Gastrocnemius medialis (tissue), 4 donors: ENCODE results near the gene ZNF160. TPM values are rescaled to one million over a fixed set of nuclear protein-coding genes. Genes with fewer than 3 reads are reported as not detected.
A peak's percentile ranks its signal among the peaks of the same experiment; 100 is the strongest.

Experiments
- ATAC-seq, 2 donors: fragments of 150-250 bp; one replicate each; pipeline ENCODE4 v1.9.1; 2016
- DNase-seq, 2 donors: peaks; one replicate each; pipeline ENCODE4 v3.0.0-alpha.2; 2019
- H3K27ac ChIP-seq, 4 donors: fragments of 200-600 bp; sonication (generic); 1 replicate in 1 of 4; 2 replicates in 3 of 4; pipeline ENCODE4 v1.5.1; 2016 to 2018; ENCODE audit warnings: mild to moderate bottlenecking in 2 of 4, moderate library complexity in 1 of 4
- H3K27me3 ChIP-seq, 3 donors: fragments of 200-600 bp; sonication (generic) in 2 of 3; 1 replicate in 1 of 3; 2 replicates in 2 of 3; pipeline versions ENCODE4 v1.5.1 to v1.6.0; 2016 to 2019; ENCODE audit warnings: mild to moderate bottlenecking in 1 of 3, moderate library complexity in 1 of 3
- H3K36me3 ChIP-seq, 2 donors: fragments of 200-600 bp; sonication (generic) in 1 of 2; one replicate each; pipeline ENCODE4 v1.5.1; 2017 to 2018
- H3K4me1 ChIP-seq, 2 donors: fragments of 200-600 bp; sonication (generic) in 1 of 2; one replicate each; pipeline ENCODE4 v1.5.1; 2016 to 2017; ENCODE audit warnings: mild to moderate bottlenecking in 2 of 2
- H3K4me3 ChIP-seq, 4 donors: fragments of 200-600 bp; sonication (generic) in 3 of 4; 1 replicate in 1 of 4; 2 replicates in 3 of 4; pipeline ENCODE4 v1.5.1; 2016 to 2019; ENCODE audit warnings: mild to moderate bottlenecking in 2 of 4
- H3K9me3 ChIP-seq, 3 donors: fragments of 200-600 bp; sonication (generic) in 2 of 3; 1 replicate in 1 of 3; 2 replicates in 2 of 3; pipeline ENCODE4 v1.5.1; 2016 to 2019
- POLR2A ChIP-seq, 2 donors: fragments of 450-650 bp; IDR thresholded peaks; one replicate each; pipeline ENCODE4 v1.6.1; 2017; ENCODE audit warnings: antibody characterized with exemption in 2 of 2, mild to moderate bottlenecking in 2 of 2, moderate library complexity in 2 of 2
- in situ Hi-C, 4 donors: fragments of 200-750 bp; cut with MboI; loops; one replicate each; pipeline versions ENCODE4 v1.15.0 to v1.8.0; 2017; ENCODE audit warnings: low sequenced_read_pairs in 4 of 4
- intact Hi-C: fragments of 100-400 bp; cut with DNase I; formaldehyde crosslinking; loops from one replicate; pipeline ENCODE4 v1.15.1; 2023; ENCODE audit warnings: low total_unique reads
- total RNA-seq, 4 donors: library from RNA; depleted of rRNA; stranded (reverse); fragments of >200 nt; gene quantifications; one replicate each; pipeline versions ENCODE4 v1.1.0 to v1.2.3, GENCODE V29; 2016
- TF ChIP-seq, protein P1 (sequence below), 5 experiments: fragments of 450-650 bp in 3 of 5; fragments of 200-600 bp in 2 of 5; sonication (generic) in 2 of 5; IDR thresholded peaks in 4 of 5; conservative IDR thresholded peaks in 1 of 5; 1 replicate in 4 of 5; 2 replicates in 1 of 5; pipeline ENCODE4 v1.5.1; 2016 to 2019; ENCODE audit warnings: antibody characterized with exemption in 5 of 5, mild to moderate bottlenecking in 3 of 5, moderate library complexity in 3 of 5

The ZNF160 gene
- total RNA-seq, 4 donors from 2014 or later: 8.3 to 20.7 (median 11.9) TPM

DNA sequence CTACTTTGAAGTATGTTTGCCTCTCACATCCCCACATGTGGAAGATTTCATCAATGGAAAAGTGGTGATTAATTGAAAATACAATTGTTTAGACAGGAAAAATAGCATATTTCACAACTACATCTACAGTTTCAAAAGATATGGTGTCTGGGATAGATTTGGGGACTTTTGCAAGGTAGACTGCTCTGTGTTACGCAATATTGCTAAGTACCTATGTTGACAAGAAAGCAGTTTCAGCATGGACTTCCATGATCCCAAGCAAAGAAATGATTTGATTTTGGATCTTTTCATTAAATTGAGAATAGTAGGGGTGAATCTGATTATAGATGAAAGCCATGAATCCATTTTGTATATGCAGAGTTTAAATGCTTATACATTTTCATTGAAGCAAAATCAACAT is 10.5 kb downstream of the ZNF160 start:
- Histone ChIP-seq H3K4me3 (no peak overlapping the region), H3K27ac (no peak overlapping the region), H3K9me3 (no peaks in the 10 kb centered on the region), H3K36me3 (peaks cover 0 to 38% of the 10 kb centered on the region in 2 donors), H3K27me3 (no peaks in the 10 kb centered on the region), H3K4me1 (peaks cover 0 to 2% of the 10 kb centered on the region in 2 donors)
- intact Hi-C loops: no loop called here
- TF ChIP-seq POLR2A (IDR thresholded peaks at IDR 0.05): no peak
- TF ChIP-seq, protein P1, sequence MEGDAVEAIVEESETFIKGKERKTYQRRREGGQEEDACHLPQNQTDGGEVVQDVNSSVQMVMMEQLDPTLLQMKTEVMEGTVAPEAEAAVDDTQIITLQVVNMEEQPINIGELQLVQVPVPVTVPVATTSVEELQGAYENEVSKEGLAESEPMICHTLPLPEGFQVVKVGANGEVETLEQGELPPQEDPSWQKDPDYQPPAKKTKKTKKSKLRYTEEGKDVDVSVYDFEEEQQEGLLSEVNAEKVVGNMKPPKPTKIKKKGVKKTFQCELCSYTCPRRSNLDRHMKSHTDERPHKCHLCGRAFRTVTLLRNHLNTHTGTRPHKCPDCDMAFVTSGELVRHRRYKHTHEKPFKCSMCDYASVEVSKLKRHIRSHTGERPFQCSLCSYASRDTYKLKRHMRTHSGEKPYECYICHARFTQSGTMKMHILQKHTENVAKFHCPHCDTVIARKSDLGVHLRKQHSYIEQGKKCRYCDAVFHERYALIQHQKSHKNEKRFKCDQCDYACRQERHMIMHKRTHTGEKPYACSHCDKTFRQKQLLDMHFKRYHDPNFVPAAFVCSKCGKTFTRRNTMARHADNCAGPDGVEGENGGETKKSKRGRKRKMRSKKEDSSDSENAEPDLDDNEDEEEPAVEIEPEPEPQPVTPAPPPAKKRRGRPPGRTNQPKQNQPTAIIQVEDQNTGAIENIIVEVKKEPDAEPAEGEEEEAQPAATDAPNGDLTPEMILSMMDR (IDR thresholded peaks at IDR 0.05 in 4 of 5, conservative IDR thresholded peaks at IDR 0.05 in 1 of 5): no peak
- ATAC-seq (no peak), DNase-seq (no peak)
- in situ Hi-C loops: no loop called here

DNA sequence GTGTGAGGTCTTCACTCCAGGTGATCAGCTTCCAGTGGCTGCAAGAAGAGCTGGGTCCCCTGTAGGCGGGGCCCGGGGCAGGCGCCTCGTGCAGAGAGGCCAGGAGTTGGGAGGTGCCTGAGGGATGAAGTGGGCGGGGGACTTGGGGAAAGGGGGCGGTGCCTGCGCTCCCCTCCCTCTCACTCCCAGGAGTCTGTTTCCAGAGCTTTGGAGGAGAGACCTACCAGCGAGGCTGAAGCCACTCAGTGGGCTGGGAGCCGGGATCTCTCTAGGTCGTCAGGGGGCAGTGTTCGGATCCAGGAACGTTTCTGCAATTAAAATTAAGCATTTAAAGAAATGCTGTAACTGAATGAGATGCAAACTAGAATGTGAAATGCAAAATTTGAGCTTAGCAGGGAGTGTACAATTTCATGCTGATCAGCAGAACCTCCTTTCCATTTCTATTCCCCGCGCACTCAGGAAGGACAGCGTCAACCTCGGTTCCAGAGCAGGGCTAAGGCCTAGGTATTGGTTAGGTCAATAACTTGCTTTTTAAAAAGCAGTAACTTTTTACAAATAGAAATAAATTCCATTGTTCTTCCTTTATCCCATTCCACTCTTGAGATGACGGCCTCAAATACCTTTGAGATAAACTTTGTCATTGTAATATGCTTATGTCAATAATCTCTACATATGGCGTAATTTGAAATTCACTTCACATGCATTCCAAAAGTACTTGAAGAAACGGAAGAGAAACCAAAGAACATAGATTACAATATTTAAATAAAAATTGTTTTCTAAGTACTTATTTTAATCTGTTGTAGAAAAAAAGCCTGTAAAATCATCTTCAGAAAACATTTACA is 11.6 kb downstream of the ZNF160 start:
- H3K27ac ChIP-seq: peak overlapping the region in 1 of 4 donors; percentile 76
- peaks cover 0 to 4% of the 10 kb centered on the region in 2 donors for H3K4me1 ChIP-seq
- TF ChIP-seq POLR2A (IDR thresholded peaks at IDR 0.05): no peak
- intact Hi-C loops (no loop called here), in situ Hi-C loops (no loop called here)
- no peaks in the 10 kb centered on the region for H3K9me3 ChIP-seq
- no peak for DNase-seq
- H3K4me3 ChIP-seq: no peak overlapping the region
- H3K27me3 ChIP-seq: no peaks in the 10 kb centered on the region
- no peak for ATAC-seq
- H3K36me3 ChIP-seq: peaks cover 0 to 34% of the 10 kb centered on the region in 2 donors

DNA sequence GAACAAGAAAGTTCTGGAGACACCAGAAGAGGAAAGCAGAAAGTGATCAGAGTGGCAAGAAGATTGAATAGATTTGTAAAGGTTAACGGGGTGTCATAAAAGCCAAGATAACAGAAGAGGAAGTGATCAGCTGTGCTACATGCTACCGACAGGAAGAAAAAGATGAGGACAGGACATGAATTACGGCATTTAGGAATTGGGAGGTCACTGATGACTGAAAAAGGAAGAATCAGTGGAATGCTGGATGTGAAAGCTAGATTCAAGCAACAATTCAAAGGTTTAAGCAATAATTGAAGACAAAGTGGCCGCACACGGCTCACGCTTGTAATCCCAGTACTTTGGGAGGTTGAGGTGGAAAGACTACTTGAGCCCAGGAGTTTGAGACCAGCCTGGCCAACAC is 15.1 kb downstream of the ZNF160 start:
- Histone ChIP-seq H3K4me3 (no peak overlapping the region), H3K36me3 (peaks cover 0 to 66% of the 10 kb centered on the region in 2 donors), H3K27ac (peak overlapping the region; percentile 52 to 77 (median 76)), H3K9me3 (no peaks in the 10 kb centered on the region), H3K27me3 (no peaks in the 10 kb centered on the region), H3K4me1 (peaks cover 0 to 4% of the 10 kb centered on the region in 2 donors)
- DNase-seq: no peak
- in situ Hi-C loops: no loop called here
- intact Hi-C loops: no loop called here
- TF ChIP-seq, protein P1 (IDR thresholded peaks at IDR 0.05 in 4 of 5, conservative IDR thresholded peaks at IDR 0.05 in 1 of 5): no peak
- TF ChIP-seq POLR2A (IDR thresholded peaks at IDR 0.05): no peak
- ATAC-seq: no peak

DNA sequence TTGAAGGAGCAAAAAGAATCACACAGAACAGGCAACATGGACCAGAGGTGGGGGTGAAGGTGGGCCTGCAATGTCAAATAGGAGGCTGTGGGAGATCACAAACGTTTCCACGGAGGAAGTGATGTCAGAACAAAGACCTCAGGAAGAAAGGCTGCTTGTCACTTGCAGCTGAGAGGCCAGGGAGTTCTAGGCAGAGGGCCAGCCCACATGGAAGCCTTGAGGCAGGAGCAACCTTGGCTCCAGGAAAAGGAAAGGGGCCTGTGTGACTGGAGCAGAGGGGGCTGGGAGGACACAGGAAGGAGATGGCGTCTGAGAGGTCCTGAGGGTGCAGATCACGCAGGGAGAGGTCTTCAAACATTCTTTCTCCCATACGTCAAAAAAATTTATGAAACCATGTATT is 16.3 kb downstream of the ZNF160 start:
- in situ Hi-C loops: no loop called here
- TF ChIP-seq, protein P1 (IDR thresholded peaks at IDR 0.05 in 4 of 5, conservative IDR thresholded peaks at IDR 0.05 in 1 of 5): no peak
- peak in 1 of 2 donors; percentile 60 for TF ChIP-seq POLR2A (IDR thresholded peaks at IDR 0.05)
- intact Hi-C loops: no loop called here

DNA sequence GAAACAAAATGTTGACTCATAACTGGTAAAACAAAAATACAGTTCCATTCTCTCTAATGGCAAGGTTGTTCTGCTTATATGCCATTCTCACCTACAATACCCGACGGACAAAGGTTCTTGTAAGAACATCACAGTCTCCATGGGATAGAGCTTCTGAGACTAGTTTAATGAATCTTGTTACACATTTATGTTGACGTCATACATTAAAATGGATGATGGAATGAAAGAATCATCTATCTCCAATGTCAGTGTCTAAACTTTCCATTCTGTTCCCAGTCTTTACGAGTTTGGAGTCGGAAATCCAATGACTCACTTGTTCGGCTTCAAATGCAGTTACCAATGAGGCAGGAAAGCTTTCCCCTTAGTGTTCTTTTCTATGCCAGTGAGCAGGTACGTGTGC is 17.7 kb downstream of the ZNF160 start:
- H3K9me3 ChIP-seq: peaks cover 0 to 3% (median 2%) of the 10 kb centered on the region in 3 donors
- H3K27ac ChIP-seq: peak overlapping the region in 2 of 4 donors; percentile 66 to 75
- in situ Hi-C loops: no loop called here
- no peaks in the 10 kb centered on the region for H3K27me3 ChIP-seq
- no peak for DNase-seq
- H3K36me3 ChIP-seq: peaks cover 0 to 78% of the 10 kb centered on the region in 2 donors
- no peak overlapping the region for H3K4me3 ChIP-seq
- TF ChIP-seq, protein P1 (IDR thresholded peaks at IDR 0.05 in 4 of 5, conservative IDR thresholded peaks at IDR 0.05 in 1 of 5): no peak
- no peak for TF ChIP-seq POLR2A (IDR thresholded peaks at IDR 0.05)
- H3K4me1 ChIP-seq: peaks cover 0 to 4% of the 10 kb centered on the region in 2 donors
- intact Hi-C loops: no loop called here
- ATAC-seq: no peak

More for the DNA sequence above, 16.3 kb downstream of the ZNF160 start:
- no peaks in the 10 kb centered on the region for H3K27me3 ChIP-seq
- peaks cover 0 to 76% of the 10 kb centered on the region in 2 donors for H3K36me3 ChIP-seq
- no peaks in the 10 kb centered on the region for H3K9me3 ChIP-seq
- peak in 1 of 2 donors; percentile 16 for DNase-seq
- peak; percentile 71 to 76 for ATAC-seq
- H3K4me1 ChIP-seq: peaks cover 0 to 4% of the 10 kb centered on the region in 2 donors
- no peak overlapping the region for H3K4me3 ChIP-seq
- peak overlapping the region; percentile 66 to 77 (median 76) for H3K27ac ChIP-seq
